HEK293 (cell line): ENCODE measurements around the gene UPB1.

Experiments used
- CTCF ChIP-seq: fragments of 450-650 bp; formaldehyde crosslinking; IDR thresholded peaks from 2 replicates; pipeline ENCODE4 v1.5.1; 2016; ENCODE audit warnings: missing biosample characterization, missing genetic modification characterization
- HIC1 ChIP-seq: fragments of 450-650 bp; formaldehyde crosslinking; IDR thresholded peaks from 2 replicates; pipeline ENCODE4 v1.5.1; 2016; ENCODE audit warnings: missing biosample characterization, missing genetic modification characterization
- INSM2 ChIP-seq: fragments of 450-650 bp; formaldehyde crosslinking; IDR thresholded peaks from 2 replicates; pipeline ENCODE4 v1.5.1; 2016; ENCODE audit warnings: missing biosample characterization, missing genetic modification characterization
- KLF16 ChIP-seq: fragments of 450-650 bp; formaldehyde crosslinking; IDR thresholded peaks from 2 replicates; pipeline ENCODE4 v1.5.1; 2017; ENCODE audit warnings: missing biosample characterization, missing genetic modification characterization
- OVOL3 ChIP-seq: fragments of 450-650 bp; formaldehyde crosslinking; IDR thresholded peaks from 2 replicates; pipeline ENCODE4 v1.5.1; 2016; ENCODE audit warnings: missing biosample characterization, missing genetic modification characterization
- PRDM2 ChIP-seq: fragments of 450-650 bp; formaldehyde crosslinking; IDR thresholded peaks from 2 replicates; pipeline ENCODE4 v1.5.1; 2016; ENCODE audit warnings: missing biosample characterization, missing genetic modification characterization, borderline replicate concordance
- ZNF239 ChIP-seq: fragments of 450-650 bp; formaldehyde crosslinking; IDR thresholded peaks from 2 replicates; pipeline ENCODE4 v1.5.1; 2016; ENCODE audit warnings: missing biosample characterization, missing genetic modification characterization
- ZNF24 ChIP-seq: fragments of 450-650 bp; formaldehyde crosslinking; IDR thresholded peaks from 2 replicates; pipeline ENCODE4 v1.5.1; 2016; ENCODE audit warnings: missing biosample characterization, missing genetic modification characterization
- ZNF518A ChIP-seq: fragments of 450-650 bp; formaldehyde crosslinking; conservative IDR thresholded peaks from 2 replicates; pipeline ENCODE4 v1.5.1; 2016; ENCODE audit warnings: low read depth, missing biosample characterization, missing genetic modification characterization
- ZNF580 ChIP-seq: fragments of 450-650 bp; formaldehyde crosslinking; IDR thresholded peaks from 2 replicates; pipeline ENCODE4 v1.5.1; 2016; ENCODE audit warnings: missing biosample characterization, missing genetic modification characterization
- ZNF639 ChIP-seq: fragments of 450-650 bp; formaldehyde crosslinking; IDR thresholded peaks from 2 replicates; pipeline ENCODE4 v1.5.1; 2016; ENCODE audit warnings: missing biosample characterization, missing genetic modification characterization
- ZNF664 ChIP-seq: fragments of 450-650 bp; formaldehyde crosslinking; IDR thresholded peaks from 2 replicates; pipeline ENCODE4 v1.5.1; 2016; ENCODE audit warnings: missing biosample characterization, missing genetic modification characterization

- no peak for TF ChIP-seq ZNF639 (tag by site-specific recombination)
- no peak for TF ChIP-seq CTCF (tag by site-specific recombination)
- no peak for TF ChIP-seq KLF16 (tag by site-specific recombination)
- no peak for TF ChIP-seq ZNF239 (tag by site-specific recombination)
- no peak for TF ChIP-seq ZNF580 (tag by site-specific recombination)
- no peak for TF ChIP-seq ZNF518A (tag by site-specific recombination)
- TF ChIP-seq ZNF24 (tag by site-specific recombination), result no peak
- TF ChIP-seq PRDM2 (tag by site-specific recombination), result no peak
- no peak for TF ChIP-seq INSM2 (tag by site-specific recombination)
- no peak for TF ChIP-seq ZNF664 (tag by site-specific recombination)
- no peak for TF ChIP-seq OVOL3 (tag by site-specific recombination)
- TF ChIP-seq HIC1 (tag by site-specific recombination), result no peak
Observed at GRCh38 chr22:24446260-24446611, 48.9 kb upstream of the UPB1 start.
